ENCODE measurements around the gene YY1AP1. TPM values are rescaled to one million over a fixed set of nuclear protein-coding genes. Genes with fewer than 3 reads are reported as not detected.
"Not testable (repeated sequence)": the region's sequence is repeated elsewhere in the genome, so short reads cannot be mapped to it uniquely, and the experiment has no call there.

The YY1AP1 gene
- total and polyA plus RNA-seq, 7 donors = 21.6 to 195 (median 54.3) TPM

DNA sequence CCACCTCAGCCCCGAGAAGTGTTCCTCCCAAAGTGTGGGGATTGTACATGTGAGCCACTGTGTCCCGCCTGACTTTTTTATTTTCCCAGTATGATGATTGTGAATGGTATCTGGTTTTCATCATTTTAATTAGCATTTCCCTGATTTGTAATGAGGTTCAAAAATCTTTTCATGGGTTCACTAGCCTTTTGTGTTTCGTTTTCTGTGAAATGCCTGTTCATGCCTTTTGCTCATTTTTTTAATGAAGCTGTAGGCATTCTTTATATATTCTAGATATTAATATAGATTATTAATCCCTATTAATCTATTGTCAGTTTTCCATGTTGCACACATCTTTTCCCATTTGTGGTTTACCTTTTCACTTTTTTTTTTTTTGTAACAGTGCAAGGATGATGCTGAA, 20.8 kb upstream of the YY1AP1 start:
- H3K4me1 ChIP-seq = peaks cover 0 to 10% (median 5%) of the 10 kb centered on the region in 4 donors
- intact Hi-C loops (cut with DNase I) = no loop called here
- no peak overlapping the region for H3K27ac ChIP-seq
- no peaks in the 10 kb centered on the region for H3K27me3 ChIP-seq
- peaks cover 0 to 9% (median 2%) of the 10 kb centered on the region in 4 donors for H3K36me3 ChIP-seq
- DNase-seq = no peak
- WGBS, 2 donors = 97 to 98% methylated on average over 3 of the region's 3 CpGs
- H3K4me3 ChIP-seq = no peak overlapping the region
- TF ChIP-seq, protein P1, sequence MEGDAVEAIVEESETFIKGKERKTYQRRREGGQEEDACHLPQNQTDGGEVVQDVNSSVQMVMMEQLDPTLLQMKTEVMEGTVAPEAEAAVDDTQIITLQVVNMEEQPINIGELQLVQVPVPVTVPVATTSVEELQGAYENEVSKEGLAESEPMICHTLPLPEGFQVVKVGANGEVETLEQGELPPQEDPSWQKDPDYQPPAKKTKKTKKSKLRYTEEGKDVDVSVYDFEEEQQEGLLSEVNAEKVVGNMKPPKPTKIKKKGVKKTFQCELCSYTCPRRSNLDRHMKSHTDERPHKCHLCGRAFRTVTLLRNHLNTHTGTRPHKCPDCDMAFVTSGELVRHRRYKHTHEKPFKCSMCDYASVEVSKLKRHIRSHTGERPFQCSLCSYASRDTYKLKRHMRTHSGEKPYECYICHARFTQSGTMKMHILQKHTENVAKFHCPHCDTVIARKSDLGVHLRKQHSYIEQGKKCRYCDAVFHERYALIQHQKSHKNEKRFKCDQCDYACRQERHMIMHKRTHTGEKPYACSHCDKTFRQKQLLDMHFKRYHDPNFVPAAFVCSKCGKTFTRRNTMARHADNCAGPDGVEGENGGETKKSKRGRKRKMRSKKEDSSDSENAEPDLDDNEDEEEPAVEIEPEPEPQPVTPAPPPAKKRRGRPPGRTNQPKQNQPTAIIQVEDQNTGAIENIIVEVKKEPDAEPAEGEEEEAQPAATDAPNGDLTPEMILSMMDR (IDR thresholded peaks at IDR 0.05) = no peak
- TF ChIP-seq POLR2AphosphoS5 (IDR thresholded peaks at IDR 0.05) (no peak), EP300 (IDR thresholded peaks at IDR 0.05) (no peak), POLR2A (IDR thresholded peaks at IDR 0.05) (no peak)
- H3K9me3 ChIP-seq = no peaks in the 10 kb centered on the region

DNA sequence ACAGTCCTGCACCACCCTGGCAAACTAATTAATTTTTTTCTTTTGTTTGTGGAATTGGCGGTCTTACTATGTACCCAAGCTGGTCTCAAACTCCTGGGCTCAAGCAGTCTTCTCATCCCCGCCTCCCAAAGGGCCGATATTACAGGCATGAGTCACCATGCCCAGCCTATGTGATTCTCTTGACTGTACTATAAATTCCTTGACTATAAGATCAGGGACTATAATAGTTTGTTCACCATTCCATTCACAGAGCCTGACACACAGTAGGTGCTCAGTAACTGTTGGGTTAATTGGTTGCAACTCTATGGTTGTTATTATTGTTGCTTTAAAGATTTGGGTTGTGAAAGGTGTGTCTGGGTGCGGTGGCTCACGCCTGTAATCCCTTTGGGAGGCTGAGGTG, 17.6 kb upstream of the YY1AP1 start:
- Histone ChIP-seq H3K4me3 (no peak overlapping the region), H3K36me3 (peaks cover 0 to 5% (median 2%) of the 10 kb centered on the region in 4 donors), H3K27me3 (no peaks in the 10 kb centered on the region), H3K27ac (no peak overlapping the region), H3K9me3 (no peaks in the 10 kb centered on the region), H3K4me1 (peaks cover 0 to 9% (median 2%) of the 10 kb centered on the region in 4 donors)
- DNase-seq = no peak
- TF ChIP-seq, protein P1 (IDR thresholded peaks at IDR 0.05) = no peak
- TF ChIP-seq EP300 (IDR thresholded peaks at IDR 0.05) = no peak
- TF ChIP-seq POLR2A (IDR thresholded peaks at IDR 0.05) = no peak
- no peak for TF ChIP-seq POLR2AphosphoS5 (IDR thresholded peaks at IDR 0.05)
- intact Hi-C loops (cut with DNase I) = no loop called here
- 78 to 91% methylated on average over 5 of the region's 5 CpGs for WGBS, 2 donors

DNA sequence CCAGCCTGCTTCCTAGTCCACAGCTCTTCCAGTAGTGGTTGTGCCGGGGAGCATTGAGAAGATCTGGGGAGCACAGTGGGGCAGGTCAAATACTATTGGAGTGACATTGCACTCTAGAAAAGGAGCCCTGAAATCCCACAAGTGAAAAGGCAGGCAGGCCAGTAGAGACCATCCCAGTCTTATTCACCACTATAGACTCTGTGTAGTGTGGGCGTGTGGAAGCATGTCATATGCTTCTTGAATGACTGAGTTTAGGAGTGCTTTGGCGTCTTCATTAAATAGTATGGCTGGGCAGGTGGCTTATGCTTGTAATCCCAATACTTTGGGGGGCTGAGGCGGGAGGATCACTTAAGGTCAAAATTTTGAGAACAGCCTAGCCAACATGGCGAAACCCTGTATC, 15.8 kb upstream of the YY1AP1 start:
- H3K9me3 ChIP-seq; H3K27ac ChIP-seq; H3K27me3 ChIP-seq; H3K4me1 ChIP-seq; intact Hi-C loops (cut with DNase I); DNase-seq; H3K36me3 ChIP-seq; H3K4me3 ChIP-seq: not testable (repeated sequence)
- 95 to 96% methylated on average over 5 of the region's 5 CpGs for WGBS, 2 donors

DNA sequence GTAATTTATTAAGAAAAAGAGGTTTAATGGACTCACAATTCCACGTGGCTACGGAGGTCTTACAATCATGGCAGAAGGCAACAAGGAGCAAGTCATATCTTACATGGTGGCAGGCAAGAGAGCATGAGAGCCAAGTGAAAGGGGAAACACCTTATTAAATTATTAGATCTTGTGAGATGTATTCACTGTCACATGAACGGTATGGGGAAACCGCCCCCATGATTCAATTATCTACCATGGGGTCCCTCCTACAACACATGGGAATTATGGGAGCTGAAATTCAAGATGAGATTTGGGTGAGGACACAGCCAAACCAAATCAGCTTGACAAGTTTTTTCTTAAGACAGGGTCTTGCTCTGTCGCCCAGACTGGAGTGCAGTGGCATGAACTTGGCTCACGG, 14.6 kb upstream of the YY1AP1 start:
- whole genome bisulfite sequencing, 2 donors = 92 to 93% methylated on average over 6 of the region's 6 CpGs

DNA sequence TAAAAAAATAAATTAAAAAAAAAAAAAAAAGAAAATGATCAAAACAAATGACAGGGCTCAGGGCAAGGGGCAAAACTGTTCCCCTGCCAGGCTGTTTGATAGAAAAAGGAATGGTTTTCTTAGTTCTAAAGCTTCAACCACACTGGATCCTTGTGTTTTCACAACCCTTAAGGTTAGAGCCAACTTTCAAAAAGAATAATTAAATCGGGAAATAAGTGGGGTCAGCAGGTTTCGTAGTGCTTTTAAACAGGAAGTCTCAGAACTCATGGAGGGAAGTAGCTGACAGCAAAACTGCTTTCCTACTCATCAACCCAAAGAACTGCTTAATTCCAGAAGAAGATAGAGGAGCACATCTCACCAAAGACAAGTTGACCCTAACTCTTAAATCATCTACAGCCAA, 13.1 kb upstream of the YY1AP1 start:
- 38 to 76% methylated on average over 2 of the region's 2 CpGs for WGBS, 2 donors
- H3K27me3 ChIP-seq, DNase-seq: not testable (repeated sequence)

More for the DNA sequence above, 14.6 kb upstream of the YY1AP1 start:
- Histone ChIP-seq H3K4me3 (no peak overlapping the region), H3K27me3 (no peaks in the 10 kb centered on the region), H3K4me1 (peaks cover 0 to 9% (median 2%) of the 10 kb centered on the region in 4 donors), H3K36me3 (no peaks in the 10 kb centered on the region), H3K9me3 (no peaks in the 10 kb centered on the region), H3K27ac (no peak overlapping the region)
- intact Hi-C loops (cut with DNase I) = no loop called here
- TF ChIP-seq, protein P1 (IDR thresholded peaks at IDR 0.05) = no peak
- TF ChIP-seq POLR2A (IDR thresholded peaks at IDR 0.05) (no peak), POLR2AphosphoS5 (IDR thresholded peaks at IDR 0.05) (no peak), EP300 (IDR thresholded peaks at IDR 0.05) (no peak)
- no peak for DNase-seq

DNA sequence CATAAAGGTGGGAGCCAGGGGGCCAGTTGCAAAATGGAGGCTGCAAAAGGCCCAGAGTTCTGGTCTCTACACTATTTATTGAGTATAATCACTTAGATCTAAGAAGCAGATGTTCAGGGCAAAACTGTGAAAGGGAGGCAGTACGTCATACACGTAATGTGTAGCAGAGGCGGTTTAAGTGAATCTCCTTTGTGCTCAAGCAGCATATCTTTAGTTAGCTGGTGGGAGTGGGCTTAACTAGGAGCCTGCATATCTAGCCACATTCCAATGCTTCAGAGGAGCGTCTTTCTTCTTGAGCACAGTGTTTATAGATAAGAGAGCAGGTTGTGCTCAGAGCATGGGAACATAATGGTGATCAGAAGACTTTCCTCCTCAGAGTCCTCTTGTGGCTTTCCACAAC, 10.5 kb upstream of the YY1AP1 start:
- not testable (repeated sequence) for H3K27me3 ChIP-seq, H3K27ac ChIP-seq, H3K9me3 ChIP-seq, H3K4me3 ChIP-seq, H3K4me1 ChIP-seq, H3K36me3 ChIP-seq, DNase-seq
- intact Hi-C loops (cut with DNase I) = loop anchor here (10.0 kb wide), 1 partner anchor 156 kb away; the partner anchor contains the start of genes GON4L and SYT11
- 93 to 97% methylated on average over 4 of the region's 4 CpGs for WGBS, 2 donors

More for the DNA sequence above, 13.1 kb upstream of the YY1AP1 start:
- H3K27ac ChIP-seq; intact Hi-C loops (cut with DNase I); H3K36me3 ChIP-seq; H3K4me3 ChIP-seq; H3K4me1 ChIP-seq; H3K9me3 ChIP-seq: not testable (repeated sequence)
